Progenitor cell of endocrine pancreas (in vitro differentiated cells): ENCODE measurements around the gene UBE2J2. TPM values are rescaled to one million over a fixed set of nuclear protein-coding genes. Genes with fewer than 3 reads are reported as not detected.

Experiments used
- DNase-seq: peaks from one replicate; pipeline ENCODE4 v3.0.0; 2021; ENCODE audit warnings: low spot score; ENCODE audit not compliant: unreplicated experiment
- H3K27ac Mint-ChIP-seq: 2 replicates; pipeline ENCODE4 v1.8.0; 2021; ENCODE audit warnings: mild to moderate bottlenecking, moderate library complexity, mixed read lengths
- H3K27me3 Mint-ChIP-seq: 2 replicates; pipeline ENCODE4 v1.8.0; 2021; ENCODE audit warnings: mixed read lengths
- H3K36me3 Mint-ChIP-seq: 2 replicates; pipeline ENCODE4 v1.8.0; 2022; ENCODE audit warnings: mixed read lengths; ENCODE audit not compliant: insufficient read depth
- H3K4me1 Mint-ChIP-seq: 2 replicates; pipeline ENCODE4 v1.8.0; 2021; ENCODE audit warnings: low read depth, mixed read lengths
- H3K4me3 Mint-ChIP-seq: 2 replicates; pipeline ENCODE4 v1.8.0; 2021; ENCODE audit warnings: low read depth, mild to moderate bottlenecking, moderate library complexity, mixed read lengths
- H3K9me3 Mint-ChIP-seq: 2 replicates; pipeline ENCODE4 v1.8.0; 2021; ENCODE audit warnings: low read depth, mixed read lengths
- CTCF ChIP-seq: fragments of 200-600 bp; sonication (generic); IDR thresholded peaks from one replicate; pipeline ENCODE4 v1.5.0; 2021; ENCODE audit warnings: antibody characterized with exemption, mild to moderate bottlenecking; ENCODE audit not compliant: unreplicated experiment
- total RNA-seq: library from RNA; stranded (reverse); gene quantifications from 2 replicates; pipeline ENCODE4 v1.2.1, GENCODE V29; 2021

The UBE2J2 gene
- total RNA-seq, 1 donor from 2014 or later = 73.6 TPM

GRCh38 chr1:1236176-1236763 lies 37.4 kb downstream of the UBE2J2 start:
- no peaks in the 10 kb centered on the region for H3K27me3 Mint-ChIP-seq
- H3K4me3 Mint-ChIP-seq = no peak overlapping the region
- no peak overlapping the region for H3K27ac Mint-ChIP-seq
- H3K9me3 Mint-ChIP-seq = peaks cover 3% of the 10 kb centered on the region
- no peak for TF ChIP-seq CTCF
- peaks cover 9% of the 10 kb centered on the region for H3K4me1 Mint-ChIP-seq
- H3K36me3 Mint-ChIP-seq = peaks cover 11% of the 10 kb centered on the region
- DNase-seq = no peak

GRCh38 chr1:1235016-1235744 lies 38.5 kb downstream of the UBE2J2 start:
- Mint-ChIP-seq H3K4me3 (no peak overlapping the region), H3K36me3 (peaks cover 11% of the 10 kb centered on the region), H3K4me1 (peaks cover 15% of the 10 kb centered on the region), H3K9me3 (peaks cover 3% of the 10 kb centered on the region), H3K27me3 (no peaks in the 10 kb centered on the region), H3K27ac (no peak overlapping the region)
- TF ChIP-seq CTCF = no peak
- DNase-seq = no peak

- DNase-seq = no peak
- Mint-ChIP-seq H3K9me3 (peaks cover 3% of the 10 kb centered on the region), H3K4me3 (peak overlapping the region; percentile 16), H3K36me3 (peaks cover 13% of the 10 kb centered on the region), H3K27ac (peak overlapping the region; percentile 90), H3K27me3 (no peaks in the 10 kb centered on the region), H3K4me1 (peaks cover 16% of the 10 kb centered on the region)
- no peak for TF ChIP-seq CTCF
Observed at GRCh38 chr1:1234180-1234808, 39.4 kb downstream of the UBE2J2 start.

GRCh38 chr1:1233567-1233892 lies 40.1 kb downstream of the UBE2J2 start:
- DNase-seq = no peak
- no peak for TF ChIP-seq CTCF
- peaks cover 13% of the 10 kb centered on the region for H3K36me3 Mint-ChIP-seq
- H3K4me1 Mint-ChIP-seq = peaks cover 16% of the 10 kb centered on the region
- H3K27me3 Mint-ChIP-seq = no peaks in the 10 kb centered on the region
- peaks cover 3% of the 10 kb centered on the region for H3K9me3 Mint-ChIP-seq
- peak overlapping the region; percentile 65 for H3K4me3 Mint-ChIP-seq
- H3K27ac Mint-ChIP-seq = peak overlapping the region; percentile 90

- H3K27ac Mint-ChIP-seq = peak overlapping the region; percentile 90
- H3K4me3 Mint-ChIP-seq = peak overlapping the region; percentile 65
- H3K9me3 Mint-ChIP-seq = peaks cover 3% of the 10 kb centered on the region
- H3K36me3 Mint-ChIP-seq = peaks cover 13% of the 10 kb centered on the region
- peaks cover 16% of the 10 kb centered on the region for H3K4me1 Mint-ChIP-seq
- H3K27me3 Mint-ChIP-seq = no peaks in the 10 kb centered on the region
- DNase-seq = no peak
- TF ChIP-seq CTCF = no peak
Observed at GRCh38 chr1:1232796-1233566, 40.7 kb downstream of the UBE2J2 start.
